ENCODE data around the gene MT1E.
A peak's percentile ranks its signal among the peaks of the same experiment; 100 is the strongest.
"Not testable (repeated sequence)": the region's sequence is repeated elsewhere in the genome, so short reads cannot be mapped to it uniquely, and the experiment has no call there.

The MT1E gene

DNA sequence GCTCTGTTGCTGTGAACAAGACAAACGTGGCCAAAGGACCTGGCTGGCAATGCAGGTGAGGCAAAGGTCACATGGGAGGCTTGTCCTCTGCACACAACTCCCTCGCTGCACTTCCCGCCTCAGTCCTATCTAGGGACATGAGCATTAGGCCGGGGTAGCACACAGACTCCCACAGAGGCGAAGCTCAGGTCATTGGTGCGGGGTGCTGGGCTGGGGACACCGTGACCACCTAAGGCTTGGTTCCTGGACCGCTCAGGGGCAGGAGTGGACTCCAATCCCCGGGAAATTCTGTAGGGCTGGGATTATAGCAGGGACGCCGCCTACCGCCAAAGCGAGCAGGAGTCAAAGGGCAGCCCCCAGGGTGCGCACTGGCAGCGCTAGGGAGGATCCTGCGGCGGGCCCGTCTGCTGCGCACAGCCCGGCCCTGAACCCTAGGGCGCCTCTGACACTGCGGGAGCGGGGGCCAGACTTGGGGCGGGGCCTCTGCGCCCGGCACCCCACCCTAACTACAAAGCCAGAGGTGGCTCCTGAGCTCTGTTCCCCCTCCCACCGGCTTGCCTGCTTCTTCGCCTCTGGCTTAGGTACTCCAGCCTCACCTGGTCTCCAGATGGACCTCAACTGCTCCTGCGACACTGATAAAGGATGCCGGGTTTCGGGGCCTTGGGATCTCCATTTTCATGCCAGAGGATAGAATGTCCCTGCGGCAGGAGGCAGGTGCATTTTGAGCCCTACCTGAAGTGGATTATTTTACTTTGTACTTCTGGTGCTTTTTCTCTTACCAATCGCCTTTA, 22.3 kb downstream of the MT1E start:
- DNase-seq, result no peak

DNA sequence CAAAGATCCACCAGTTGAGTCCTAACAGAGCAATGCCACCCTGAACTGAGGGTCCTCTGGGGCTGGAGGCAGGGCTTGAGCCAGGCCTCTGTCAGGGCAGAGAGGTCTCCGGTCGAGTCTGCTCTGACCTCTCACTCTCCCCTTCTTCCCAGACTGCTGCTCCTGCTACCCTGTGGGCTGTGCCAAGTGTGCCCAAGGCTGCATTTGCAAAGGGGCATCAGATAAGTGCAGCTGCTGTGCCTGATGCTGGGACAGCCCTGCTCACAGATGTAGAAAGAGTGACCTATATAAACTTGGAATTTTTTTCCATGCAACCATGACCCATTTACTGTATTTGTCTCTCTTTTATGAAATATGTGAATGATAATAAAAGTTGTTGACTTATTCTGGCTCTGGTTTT, 23.7 kb downstream of the MT1E start:
- no peak for DNase-seq

DNA sequence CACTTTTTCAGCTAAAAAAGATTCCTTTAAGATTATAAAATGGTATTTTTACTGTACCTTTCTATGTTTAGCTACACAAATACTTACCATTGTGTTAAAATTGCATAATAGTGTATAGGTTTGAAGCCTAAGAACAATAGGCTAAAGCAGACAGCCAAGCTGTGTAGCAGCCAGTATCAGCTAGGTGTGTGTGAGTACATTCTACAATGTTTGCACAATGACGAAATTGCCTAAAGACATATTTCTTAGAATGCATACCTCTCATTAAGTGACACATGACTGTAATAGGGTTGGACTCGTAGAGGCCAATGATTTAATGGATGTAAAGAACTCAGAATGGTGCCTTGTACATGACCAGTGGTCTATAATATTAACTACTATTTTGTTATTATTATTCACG, 24.2 kb downstream of the MT1E start:
- no peak for DNase-seq

DNA sequence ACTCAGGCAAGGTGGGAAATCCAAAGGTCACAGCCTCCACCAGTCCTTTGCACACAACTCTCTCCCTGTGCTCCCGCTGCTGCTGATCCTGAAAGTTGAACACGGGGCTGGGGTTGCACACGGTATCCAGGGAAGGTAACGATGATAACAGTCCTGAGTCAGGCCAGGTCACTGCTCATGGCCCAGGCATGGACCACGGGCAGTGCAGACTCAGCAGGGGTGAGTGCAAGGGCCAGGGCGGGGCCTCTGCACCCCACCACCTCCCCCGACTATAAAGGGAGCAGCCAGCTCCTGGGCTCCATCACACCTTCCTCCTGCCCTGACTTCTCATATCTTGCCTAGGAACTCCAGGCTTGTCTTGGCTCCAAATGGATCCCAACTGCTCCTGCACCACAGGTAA, 26.0 kb downstream of the MT1E start, which contains the start of gene MT1B:
TSS of gene MT1B (plus strand) at position 301 of the 400 bp plus-strand sequence. CDS start at position 369, 68 bp downstream.
- DNase-seq, result no peak

DNA sequence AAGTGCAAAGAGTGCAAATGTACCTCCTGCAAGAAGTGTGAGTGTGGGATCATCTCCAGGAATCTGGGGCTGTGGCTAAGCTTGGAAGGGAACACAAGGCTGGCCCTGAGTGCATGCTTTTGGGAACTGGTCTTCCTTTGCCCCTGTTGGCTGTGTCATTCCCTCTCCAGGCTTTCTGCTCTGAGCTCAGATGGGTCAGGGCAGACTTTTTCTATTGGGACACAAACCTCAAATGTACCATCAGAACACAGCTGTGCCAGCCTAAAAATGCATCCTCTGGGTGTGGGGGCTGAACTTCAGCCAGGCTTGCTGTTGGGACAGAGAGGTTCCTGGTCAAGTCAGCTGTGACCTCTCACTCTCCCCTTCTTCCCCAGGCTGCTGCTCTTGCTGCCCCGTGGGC, 27.0 kb downstream of the MT1E start:
- no peak for DNase-seq

DNA sequence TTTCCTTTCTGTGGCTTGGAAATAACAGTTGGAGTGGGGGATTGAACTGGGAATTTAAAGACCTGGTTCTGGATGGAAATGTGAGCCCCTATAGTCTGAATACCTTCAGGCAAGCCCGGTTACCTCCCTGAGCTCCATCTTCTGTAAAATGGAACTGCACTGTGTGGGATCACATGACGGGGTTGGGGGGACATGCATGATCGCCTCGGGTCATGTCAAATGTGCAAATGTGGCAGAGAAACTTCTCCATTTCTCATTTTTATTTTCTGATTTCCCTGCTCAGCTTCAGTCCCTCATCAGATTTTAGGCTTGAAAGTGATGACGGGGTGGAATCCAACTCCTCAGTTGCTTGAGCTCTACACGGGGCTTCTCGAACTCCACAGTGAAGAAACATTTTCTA, 27.6 kb downstream of the MT1E start:
- DNase-seq, result no peak

DNA sequence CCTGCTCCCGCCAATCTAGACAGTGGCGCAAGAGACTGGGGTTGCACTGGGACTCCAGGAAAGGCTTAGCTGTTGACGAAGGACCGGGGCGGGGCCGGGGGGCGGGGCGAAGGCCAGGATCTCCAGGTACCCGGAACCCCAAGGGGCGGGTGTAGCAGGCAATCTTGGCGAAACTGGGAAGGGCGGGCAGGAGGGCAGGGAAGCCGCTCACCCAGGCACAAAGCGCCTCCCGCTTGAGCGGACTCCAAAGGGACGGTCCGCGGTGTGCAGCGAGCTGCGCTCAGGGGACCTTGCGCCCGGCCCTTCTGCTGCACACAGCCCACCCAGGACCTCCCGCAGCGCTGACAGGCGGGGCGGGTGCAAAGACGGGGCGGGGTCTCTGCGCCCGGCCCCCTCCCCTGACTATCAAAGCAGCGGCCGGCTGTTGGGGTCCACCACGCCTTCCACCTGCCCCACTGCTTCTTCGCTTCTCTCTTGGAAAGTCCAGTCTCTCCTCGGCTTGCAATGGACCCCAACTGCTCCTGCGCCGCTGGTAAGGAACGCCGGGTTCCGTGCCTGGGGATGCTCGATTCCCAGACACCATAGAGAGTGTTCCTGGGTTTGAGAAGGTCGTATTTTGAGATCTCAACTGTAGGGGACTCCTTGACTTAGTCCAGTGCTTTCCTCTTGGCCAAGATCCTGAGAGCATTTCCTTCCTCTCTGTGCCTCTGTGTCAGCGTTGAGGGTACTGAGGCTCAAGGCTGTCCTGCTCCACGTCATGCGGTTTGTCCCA, 32.2 kb downstream of the MT1E start, which contains the start of gene MT1F:
TSS of gene MT1F (plus strand) at position 405 of the 772 bp plus-strand sequence. CDS start at position 505, 100 bp downstream.
- peak; percentile 14 to 66 (median 40) for DNase-seq

DNA sequence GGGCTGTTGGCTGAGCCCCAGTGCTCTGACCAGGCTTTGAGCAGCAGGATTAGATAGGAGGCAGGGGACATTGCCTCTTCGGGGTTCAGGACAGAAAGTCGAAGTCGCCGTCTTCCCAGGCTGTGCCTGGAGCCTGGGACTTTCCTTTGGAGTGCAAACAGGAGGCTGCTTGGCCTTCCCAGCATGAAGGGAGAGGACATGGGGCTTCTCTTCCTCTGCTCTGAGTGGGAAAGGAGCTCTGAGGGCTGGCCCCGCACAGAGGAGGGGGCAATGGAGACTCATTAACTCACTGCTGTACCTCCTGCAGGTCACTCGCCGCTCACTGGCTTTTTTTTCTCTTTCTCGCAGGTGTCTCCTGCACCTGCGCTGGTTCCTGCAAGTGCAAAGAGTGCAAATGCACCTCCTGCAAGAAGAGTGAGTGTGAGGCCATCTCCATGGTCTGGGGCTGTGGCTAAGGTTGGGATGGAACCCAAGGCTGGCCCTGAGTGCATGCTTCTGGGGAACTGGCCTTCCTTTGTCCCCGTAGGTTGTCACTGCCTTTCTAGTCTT, 32.8 kb downstream of the MT1E start:
- DNase-seq, result no peak

DNA sequence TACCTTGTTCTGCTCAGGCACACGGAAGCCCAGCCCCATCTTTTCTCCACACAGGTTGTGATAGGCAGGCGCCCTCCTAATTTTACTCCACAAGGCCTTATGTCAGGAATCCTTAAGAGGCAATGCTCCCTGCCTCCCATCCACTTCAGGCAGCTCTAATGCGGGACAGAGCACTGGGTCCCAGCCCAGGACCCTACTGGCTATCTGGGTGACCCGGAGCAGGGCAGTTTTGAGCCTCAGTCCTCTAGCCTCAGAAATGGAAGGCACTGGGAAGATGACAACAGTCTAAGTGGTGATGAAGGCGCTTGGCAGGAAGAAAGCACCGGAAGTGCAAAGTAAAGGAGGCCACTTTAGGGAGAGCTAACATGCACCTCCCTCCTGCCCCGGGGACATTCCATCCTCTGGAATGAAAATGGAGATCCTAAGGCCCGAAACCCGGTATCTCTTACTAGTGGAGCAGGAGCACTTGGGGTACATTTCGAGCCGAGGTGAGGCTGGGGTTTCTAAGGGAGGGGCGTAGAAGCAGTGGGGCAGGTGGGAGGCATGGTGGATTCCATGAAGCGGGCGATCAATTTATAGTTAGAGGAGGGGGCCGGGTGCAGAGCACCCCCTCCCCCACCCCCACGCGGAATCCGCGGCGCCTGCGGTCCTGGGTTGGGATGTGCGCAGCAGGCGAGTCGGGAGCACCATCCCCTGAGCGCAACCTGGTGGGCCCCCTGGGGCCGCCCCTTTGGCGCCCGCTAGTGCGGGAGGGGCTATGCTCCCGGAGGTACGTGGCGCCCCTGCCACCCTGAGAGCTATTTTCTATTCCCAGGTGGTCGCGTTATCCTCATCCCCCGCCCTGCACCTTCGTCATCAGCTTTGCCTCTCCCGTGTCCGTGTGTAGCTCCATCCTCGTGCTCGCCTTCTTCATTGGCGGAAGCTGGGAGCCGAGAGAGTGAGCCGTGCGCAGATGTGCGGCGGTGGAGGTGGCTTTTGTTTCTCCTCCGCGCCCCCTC, 37.1 kb downstream of the MT1E start:
- DNase-seq, result no peak

DNA sequence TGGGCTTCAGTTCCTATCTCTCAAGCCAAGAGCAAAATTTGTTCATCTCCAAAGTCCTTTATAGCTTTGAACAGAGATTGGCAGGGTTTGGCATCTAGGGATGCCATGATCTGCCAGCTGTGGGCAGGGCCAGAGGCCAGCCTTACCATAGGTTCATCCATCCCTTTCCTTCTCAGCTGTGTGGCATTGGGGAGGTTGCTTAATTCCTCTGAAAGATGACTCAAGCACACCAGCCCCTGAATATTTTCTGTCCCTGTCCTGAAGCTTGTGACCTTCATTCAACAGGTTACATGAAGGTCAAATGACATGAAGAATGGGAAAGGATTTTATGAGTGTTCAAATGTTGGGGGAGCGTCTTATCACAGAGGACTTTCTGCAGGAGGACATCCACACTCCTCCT, 38.9 kb downstream of the MT1E start:
- DNase-seq, result no peak

DNA sequence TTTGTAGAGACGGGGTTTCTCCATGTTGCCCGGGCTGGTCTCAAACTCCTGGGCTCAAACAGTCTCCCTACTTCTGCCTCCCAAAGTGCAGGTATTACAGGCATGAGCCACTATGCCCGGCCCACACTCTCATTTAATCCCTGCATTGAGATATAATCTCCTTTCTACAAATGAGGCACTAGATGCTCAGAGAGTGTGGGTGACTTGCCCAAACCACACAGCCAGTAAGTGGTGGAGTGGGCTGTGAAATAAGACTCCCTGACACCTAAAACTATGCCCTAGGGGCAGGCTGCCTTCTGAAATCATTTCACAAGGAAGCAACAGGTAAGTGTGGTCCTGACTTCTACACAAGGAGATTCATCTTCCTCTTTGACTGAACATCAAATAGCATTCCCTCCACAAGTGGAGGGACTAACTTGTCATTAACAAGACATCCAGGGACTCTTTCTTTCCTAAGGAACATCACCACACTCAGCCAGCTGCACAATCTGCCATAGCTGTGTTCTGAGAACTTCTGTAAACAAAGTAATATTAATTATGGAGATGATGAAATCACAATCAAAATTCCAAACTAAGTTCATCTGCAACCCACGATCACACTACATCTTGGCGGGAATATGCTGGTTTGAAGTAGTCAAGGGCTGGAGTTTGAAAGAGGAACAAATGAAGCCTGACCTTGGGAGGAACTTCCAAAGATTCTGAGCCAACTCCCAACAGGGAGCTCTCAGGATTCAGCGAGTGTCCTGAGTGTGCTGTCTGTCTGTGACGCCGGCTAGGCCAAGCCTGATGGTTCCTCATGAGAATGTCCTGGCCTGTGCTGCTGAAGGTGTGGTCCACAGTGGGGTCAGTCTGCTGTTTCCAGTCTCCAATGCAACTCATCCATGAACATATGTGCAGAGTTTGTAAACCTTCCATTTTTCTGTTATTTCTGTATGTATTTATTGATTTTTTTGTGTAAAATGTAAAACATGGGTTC, 40.0 kb downstream of the MT1E start:
- not testable (repeated sequence) for DNase-seq

DNA sequence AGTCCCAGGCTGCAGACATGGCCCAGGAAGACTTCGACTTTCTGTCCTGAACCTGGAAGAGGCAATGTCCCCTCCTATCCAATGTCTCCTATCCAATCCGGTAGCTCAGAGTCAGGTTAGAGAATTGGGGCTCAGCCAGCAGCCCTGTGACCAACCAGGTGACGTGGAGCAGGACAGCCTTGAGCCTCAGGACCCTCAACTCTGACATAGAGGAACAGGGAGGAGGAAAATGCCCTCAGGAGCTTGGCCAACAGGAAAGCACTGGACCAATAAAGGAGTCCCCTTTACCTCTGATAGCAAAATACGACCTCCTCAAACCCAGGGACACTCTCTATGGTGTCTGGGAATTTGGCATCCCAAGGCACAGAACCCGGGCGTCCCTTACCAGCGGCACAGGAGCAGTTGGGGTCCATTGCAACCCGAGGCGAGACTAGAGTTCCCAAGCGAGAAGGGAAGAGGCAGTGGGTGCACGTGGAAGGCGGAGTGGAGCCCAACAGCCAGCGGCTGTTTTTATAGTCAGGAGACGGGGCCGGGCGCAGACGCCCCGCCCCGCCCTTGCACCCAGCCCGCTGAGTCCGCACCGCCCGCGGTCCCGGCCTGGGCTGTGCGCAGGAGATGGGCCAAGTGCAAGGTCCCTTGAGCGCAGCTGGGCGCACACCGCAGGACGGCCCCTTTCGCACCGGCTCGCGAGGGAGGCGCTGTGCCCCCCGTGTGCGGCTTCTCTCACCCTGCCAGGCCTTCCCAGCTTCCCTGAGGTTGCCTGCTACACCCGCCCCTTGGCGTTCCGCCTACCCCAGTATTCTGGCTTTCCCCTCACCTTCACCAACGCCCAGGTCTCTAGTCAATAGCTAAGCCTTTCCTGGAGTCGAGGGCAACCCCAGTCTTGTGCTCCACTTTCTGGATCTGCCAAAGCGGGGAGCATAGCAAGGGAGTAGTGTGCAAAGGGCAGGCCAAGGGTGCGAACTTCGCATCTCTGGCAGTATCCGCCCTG, 42.3 kb downstream of the MT1E start, which contains the start of gene MT1G:
TSS of gene MT1G (minus strand) at position 485 of the 991 bp plus-strand sequence. CDS start at position 413, 72 bp downstream.
- DNase-seq, result no peak

DNA sequence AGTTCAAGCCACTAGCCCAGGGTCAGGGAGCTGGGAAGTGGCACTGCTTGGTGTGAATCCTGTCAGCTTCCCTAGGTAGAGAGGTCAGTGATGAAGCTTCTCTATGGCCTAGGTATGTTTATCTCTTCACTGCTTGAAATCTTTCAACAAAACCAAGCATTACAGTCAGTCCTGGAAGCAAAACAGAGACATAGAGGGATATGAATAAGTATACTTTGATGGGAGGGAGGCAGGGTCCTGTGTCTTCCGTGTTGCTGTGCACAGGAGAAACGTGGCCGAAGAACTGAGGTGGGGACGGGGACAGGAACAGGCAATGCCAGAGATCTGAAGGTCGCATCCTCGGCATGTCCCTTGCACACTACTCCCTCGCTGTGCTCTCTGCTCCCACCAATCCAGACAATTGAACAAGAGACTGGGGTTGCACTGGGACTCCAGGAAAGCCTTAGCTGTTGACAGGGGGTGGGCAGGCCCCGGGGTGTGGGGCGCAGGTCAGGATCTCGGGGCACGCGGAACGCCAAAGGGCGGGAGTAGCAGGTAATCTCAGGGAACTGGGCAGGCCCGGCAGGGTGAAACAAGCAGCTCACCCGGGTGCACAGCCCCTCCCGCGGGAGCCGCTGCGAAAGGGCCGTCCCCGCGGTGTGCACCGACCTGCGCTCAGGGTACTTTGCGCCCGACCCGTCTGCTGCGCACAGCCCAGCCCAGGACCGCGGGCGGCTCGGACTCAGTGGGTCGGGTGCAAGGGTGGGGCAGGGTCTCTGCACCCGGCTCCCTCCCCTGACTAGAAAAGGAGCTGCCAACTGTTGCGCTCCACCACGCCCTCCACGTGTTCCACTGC, 43.6 kb downstream of the MT1E start, which contains the start of gene MT1H:
TSS of gene MT1H (plus strand) at position 810 of the 835 bp plus-strand sequence. CDS start 71 bp downstream, outside the sequence.
- DNase-seq, result no peak

DNA sequence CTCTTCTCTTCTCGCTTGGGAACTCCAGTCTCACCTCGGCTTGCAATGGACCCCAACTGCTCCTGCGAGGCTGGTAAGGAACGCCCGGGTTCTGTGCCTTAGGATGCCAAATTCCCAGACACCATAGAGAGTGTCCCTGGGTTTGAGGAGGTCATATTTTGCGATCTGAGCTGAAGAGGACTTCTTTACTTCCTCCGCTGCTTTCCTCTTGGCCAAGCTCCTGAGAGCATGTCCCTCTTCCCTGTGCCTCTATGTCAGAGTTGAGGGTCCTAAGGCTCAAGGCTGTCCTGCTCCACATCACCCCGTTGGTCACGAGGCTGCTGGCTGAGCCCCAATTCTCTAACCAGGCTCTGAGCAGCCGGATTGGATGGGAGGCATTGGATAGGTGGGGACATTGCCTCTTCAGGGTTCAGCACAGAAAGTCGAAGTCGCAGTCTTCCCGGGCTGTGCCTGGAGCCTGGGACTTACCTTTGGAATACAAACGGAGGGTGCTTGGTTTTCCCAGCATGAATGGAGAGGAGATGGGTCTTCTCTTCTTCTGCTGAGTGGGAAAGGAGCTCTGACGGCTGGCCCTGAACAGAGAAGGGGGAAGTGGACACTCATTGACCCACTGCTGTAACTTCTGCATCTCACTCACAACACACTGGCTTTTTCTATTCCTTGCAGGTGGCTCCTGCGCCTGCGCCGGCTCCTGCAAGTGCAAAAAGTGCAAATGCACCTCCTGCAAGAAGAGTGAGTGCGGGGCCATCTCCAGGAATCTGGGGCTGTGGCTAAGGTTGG, 44.4 kb downstream of the MT1E start:
- DNase-seq, result no peak

DNA sequence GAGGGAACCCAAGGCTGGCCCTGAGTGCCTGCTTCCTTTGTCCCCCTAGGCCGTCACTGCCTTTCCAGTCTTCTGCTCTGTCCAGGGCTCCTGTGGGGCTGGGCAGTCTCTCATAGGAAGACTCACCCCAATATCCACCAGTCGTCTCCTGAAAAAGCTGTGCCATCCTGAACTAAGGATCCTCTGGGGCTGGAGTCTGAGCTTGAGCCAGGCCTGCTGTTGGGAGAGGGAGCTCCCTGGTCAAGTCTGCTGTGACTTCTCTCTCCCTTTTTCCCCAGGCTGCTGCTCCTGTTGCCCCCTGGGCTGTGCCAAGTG, 45.0 kb downstream of the MT1E start:
- DNase-seq, result no peak

DNA sequence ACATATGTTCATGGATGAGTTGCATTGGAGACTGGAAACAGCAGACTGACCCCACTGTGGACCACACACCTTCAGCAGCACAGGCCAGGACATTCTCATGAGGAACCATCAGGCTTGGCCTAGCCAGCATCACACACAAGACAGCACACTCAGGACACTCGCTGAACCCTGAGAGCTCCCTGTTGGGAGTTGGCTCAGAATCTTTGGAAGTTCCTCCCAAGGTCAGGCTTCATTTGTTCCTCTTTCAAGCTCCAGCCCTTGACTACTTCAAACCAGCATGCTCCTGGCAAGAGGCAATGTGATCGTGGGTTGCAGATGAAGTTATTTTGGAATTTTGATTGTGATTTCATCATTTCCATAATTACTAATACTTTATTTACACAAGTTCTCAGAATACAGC, 46.1 kb downstream of the MT1E start:
- DNase-seq, result not testable (repeated sequence)

DNA sequence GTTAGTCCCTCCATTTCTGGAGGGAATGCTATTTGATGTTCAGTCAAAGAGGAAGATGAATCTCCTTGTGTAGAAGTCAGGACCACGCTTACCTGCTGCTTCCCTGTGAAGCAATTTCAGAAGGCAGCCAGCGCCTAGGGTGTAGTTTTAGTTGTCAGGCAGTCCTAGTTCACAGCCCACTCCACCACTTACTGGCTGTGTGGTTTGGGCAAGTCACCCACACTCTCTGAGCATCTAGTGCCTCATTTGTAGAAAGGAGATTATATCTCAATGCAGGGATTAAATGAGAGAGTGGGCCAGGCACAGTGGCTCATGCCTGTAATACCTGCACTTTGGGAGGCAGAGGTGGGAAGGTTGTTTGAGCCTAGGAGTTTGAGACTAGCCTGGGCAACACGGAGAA, 46.6 kb downstream of the MT1E start:
- DNase-seq, result not testable (repeated sequence)
